ENCODE results near the gene SIGLEC12. TPM values are rescaled to one million over a fixed set of nuclear protein-coding genes. Genes with fewer than 3 reads are reported as not detected.
A peak's percentile ranks its signal among the peaks of the same experiment; 100 is the strongest.

The SIGLEC12 gene
- not detected in 2 replicates for total RNA-seq
- long read RNA-seq = 0 reads

- Mint-ChIP-seq H3K4me3 (ENCODE audit: unreplicated experiment) (no peak within 1 kb of the TSS), H3K27ac (ENCODE audit: unreplicated experiment) (no peak within 1 kb of the TSS), H3K4me1 (ENCODE audit: unreplicated experiment) (no peaks in the 10 kb centered on the region), H3K9me3 (ENCODE audit: unreplicated experiment) (peaks cover 22% of the 10 kb centered on the region), H3K27me3 (ENCODE audit: unreplicated experiment) (no peaks in the 10 kb centered on the region), H3K36me3 (ENCODE audit: unreplicated experiment) (no peaks in the 10 kb centered on the region)
- peak; percentile 71 for DNase-seq (ENCODE audit: extremely low spot score, unreplicated experiment)
- no peak for TF ChIP-seq CTCF (IDR thresholded peaks at IDR 0.05)
These were observed at the start of gene SIGLEC12 for GRCh38 chr19:51501594-51502263. Gene SIGLEC12 (minus strand): TSS chr19:51501800. CDS start chr19:51501733, 67 bp downstream.

GRCh38 chr19:51550848-51551672, 49.5 kb upstream of the SIGLEC12 start:
- H3K4me3 Mint-ChIP-seq (ENCODE audit: unreplicated experiment) = no peak overlapping the region
- H3K9me3 Mint-ChIP-seq (ENCODE audit: unreplicated experiment) = peaks cover 20% of the 10 kb centered on the region
- H3K4me1 Mint-ChIP-seq (ENCODE audit: unreplicated experiment) = no peaks in the 10 kb centered on the region
- TF ChIP-seq CTCF (IDR thresholded peaks at IDR 0.05) = no peak
- DNase-seq (ENCODE audit: extremely low spot score, unreplicated experiment) = peak; percentile 74
- H3K27me3 Mint-ChIP-seq (ENCODE audit: unreplicated experiment) = no peaks in the 10 kb centered on the region
- no peaks in the 10 kb centered on the region for H3K36me3 Mint-ChIP-seq (ENCODE audit: unreplicated experiment)
- H3K27ac Mint-ChIP-seq (ENCODE audit: unreplicated experiment) = no peak overlapping the region

GRCh38 chr19:51549533-51550324, 48.1 kb upstream of the SIGLEC12 start:
- no peak overlapping the region for H3K4me3 Mint-ChIP-seq (ENCODE audit: unreplicated experiment)
- peak; percentile 48 for DNase-seq (ENCODE audit: extremely low spot score, unreplicated experiment)
- TF ChIP-seq CTCF (IDR thresholded peaks at IDR 0.05) = no peak
- H3K27me3 Mint-ChIP-seq (ENCODE audit: unreplicated experiment) = no peaks in the 10 kb centered on the region
- H3K4me1 Mint-ChIP-seq (ENCODE audit: unreplicated experiment) = no peaks in the 10 kb centered on the region
- H3K27ac Mint-ChIP-seq (ENCODE audit: unreplicated experiment) = no peak overlapping the region
- H3K9me3 Mint-ChIP-seq (ENCODE audit: unreplicated experiment) = peaks cover 20% of the 10 kb centered on the region
- no peaks in the 10 kb centered on the region for H3K36me3 Mint-ChIP-seq (ENCODE audit: unreplicated experiment)

GRCh38 chr19:51548891-51549305, 47.3 kb upstream of the SIGLEC12 start:
- H3K27ac Mint-ChIP-seq (ENCODE audit: unreplicated experiment) = no peak overlapping the region
- DNase-seq (ENCODE audit: extremely low spot score, unreplicated experiment) = no peak
- H3K27me3 Mint-ChIP-seq (ENCODE audit: unreplicated experiment) = no peaks in the 10 kb centered on the region
- no peaks in the 10 kb centered on the region for H3K4me1 Mint-ChIP-seq (ENCODE audit: unreplicated experiment)
- peaks cover 18% of the 10 kb centered on the region for H3K9me3 Mint-ChIP-seq (ENCODE audit: unreplicated experiment)
- no peak for TF ChIP-seq CTCF (IDR thresholded peaks at IDR 0.05)
- no peak overlapping the region for H3K4me3 Mint-ChIP-seq (ENCODE audit: unreplicated experiment)
- H3K36me3 Mint-ChIP-seq (ENCODE audit: unreplicated experiment) = no peaks in the 10 kb centered on the region
